Stimulated activated CD8-positive, alpha-beta memory T cell treated with anti-CD3 and anti-CD28 coated beads, Interleukin-2, amount 100 ng/mL, for 1 hour (primary cell): ENCODE data around the gene ZC3H18.

Experiments
- DNase-seq, 2 donors: peaks; one replicate each; pipeline ENCODE4 v3.0.0-alpha.2; 2020; ENCODE audit warnings: low read depth in 2 of 2

ZC3H18 gene

DNA sequence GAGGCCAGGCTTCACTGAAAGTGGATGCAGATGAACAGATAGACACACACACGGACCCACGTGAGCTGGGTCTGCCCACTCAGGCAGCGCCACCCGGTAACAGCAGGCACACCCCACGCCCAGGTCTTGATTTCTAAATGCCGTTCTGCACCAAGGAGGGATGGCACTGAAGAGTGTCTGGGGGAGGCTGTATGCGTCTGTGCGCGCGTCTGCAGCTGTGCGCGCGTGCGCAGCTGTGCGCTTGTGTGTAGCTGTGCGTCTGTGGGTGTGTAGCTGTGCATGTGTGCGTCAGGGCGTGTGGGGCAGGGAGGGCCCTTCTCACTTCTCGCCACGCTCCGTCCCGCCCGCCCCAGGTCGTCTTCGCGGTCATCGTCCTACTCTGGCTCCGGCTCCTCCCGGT, 52.7 kb downstream of the ZC3H18 start:
- no peak for DNase-seq

DNA sequence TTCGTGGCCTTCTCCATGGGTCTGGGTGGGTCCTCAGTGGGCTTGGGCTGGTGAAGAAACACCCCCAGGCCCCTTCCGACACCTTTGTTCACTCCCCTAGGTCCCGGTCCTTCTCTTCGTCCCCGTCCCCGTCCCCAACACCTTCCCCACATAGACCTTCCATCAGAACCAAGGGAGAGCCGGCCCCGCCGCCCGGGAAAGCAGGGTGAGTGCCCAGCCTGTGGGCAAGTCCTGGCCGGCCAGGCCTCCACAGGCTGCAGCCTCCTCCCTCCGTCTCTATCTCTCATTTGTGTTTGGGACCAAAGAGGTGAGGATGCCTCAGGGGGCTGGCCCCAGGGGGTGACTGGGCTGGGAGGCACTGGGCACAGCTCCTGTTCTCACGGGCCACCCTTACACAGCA, 53.7 kb downstream of the ZC3H18 start:
- DNase-seq: no peak

DNA sequence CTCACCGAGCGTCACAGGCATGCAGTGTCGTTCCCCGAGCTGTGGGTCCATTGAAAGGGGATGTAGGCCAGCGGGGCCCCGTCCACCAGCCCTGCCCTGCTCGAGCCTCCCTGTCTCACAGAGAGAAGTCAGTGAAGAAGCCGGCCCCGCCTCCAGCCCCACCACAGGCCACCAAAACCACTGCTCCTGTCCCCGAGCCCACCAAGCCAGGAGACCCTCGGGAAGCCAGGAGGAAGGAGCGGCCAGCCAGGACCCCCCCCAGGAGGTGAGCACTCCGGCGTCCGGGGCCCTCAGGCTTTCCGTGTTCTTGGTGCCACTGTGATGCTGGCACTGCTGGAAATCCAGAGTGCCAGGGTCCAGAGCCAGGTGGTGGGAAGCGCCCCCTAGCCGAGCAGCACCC, 54.3 kb downstream of the ZC3H18 start:
- no peak for DNase-seq

DNA sequence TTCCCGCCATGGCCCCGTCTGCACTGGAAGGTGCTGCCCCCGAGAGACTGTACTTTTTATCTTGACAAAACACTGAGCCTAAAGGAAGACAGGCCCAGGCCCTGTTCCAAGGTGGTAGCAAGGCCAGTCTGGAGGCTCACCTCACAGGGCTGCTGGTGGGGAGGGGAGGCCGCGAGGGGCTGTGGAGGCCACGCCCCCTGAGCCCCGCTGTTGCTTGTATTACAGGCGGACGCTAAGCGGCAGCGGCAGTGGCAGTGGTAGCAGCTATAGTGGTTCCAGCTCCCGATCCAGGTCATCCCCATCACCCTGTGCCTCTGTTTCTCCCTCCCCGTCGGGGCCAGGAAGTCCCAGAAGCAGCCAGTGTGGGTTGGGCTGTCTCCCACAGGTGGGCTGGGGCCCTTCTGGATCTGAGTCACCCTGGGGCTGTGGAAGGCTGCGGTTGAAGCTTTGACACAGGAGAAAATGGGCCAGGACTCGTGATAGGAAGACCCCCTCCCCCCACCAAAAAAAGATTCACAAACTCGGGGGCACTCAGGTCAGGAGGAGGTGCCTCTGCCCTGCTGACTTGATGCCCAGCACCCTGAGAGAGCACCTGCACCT, 54.9 kb downstream of the ZC3H18 start:
- no peak for DNase-seq

DNA sequence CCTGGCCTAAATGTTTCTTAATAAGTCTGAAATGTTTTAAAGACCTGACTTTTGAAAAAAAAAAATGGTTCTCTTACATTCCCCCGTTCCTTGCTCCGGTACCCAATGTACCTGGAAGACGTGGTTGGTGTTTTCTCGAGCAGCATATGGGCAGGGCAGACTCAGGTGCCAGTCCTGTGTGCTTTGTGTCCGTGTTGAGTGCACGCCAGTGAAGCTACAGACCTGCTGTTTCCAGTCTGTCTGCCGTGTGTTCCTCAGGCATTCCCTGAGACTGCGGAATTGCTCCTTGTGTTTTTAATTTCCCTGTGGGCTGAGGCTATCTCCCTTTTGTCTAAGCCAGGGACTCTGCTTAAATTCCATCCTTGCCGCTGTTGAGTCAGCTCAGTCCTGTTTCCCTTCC, 56.4 kb downstream of the ZC3H18 start:
- no peak for DNase-seq

DNA sequence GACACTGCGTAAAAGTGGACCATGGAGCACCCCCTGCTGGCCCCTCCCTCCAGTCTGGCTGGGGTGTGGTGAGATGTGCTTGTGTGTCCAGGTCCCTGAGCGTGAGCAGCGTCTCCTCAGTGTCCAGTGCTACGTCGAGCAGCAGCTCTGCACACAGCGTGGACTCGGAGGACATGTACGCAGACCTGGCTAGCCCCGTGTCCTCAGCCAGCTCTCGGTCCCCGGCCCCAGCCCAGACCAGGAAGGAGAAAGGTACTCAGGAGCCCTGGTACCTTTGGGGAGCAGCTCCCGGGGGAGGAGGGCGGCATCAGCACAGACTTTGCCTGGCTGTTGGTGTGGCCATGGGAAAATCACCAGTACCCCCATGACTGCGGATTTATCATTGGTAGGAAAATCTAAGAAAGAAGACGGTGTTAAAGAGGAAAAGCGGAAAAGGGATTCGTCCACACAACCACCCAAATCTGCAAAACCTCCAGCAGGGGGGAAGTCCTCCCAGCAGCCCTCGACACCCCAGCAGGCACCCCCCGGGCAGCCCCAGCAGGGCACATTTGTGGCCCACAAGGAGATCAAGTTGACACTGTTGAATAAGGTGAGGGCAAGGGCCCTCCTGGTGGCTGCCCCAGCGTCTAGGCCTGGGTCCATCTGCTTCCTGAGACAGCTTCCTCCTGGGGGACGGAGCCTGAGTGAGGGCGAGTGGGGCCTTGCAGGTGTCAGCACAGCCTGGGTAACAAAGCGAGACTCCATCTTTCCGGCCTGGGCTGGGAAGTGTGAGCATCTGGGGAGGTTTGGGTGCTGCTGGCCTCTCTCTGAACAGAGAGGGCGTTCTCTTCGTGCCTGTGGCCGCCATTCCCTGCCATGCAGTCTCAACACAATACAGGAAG, 57.6 kb downstream of the ZC3H18 start:
- no peak for DNase-seq

DNA sequence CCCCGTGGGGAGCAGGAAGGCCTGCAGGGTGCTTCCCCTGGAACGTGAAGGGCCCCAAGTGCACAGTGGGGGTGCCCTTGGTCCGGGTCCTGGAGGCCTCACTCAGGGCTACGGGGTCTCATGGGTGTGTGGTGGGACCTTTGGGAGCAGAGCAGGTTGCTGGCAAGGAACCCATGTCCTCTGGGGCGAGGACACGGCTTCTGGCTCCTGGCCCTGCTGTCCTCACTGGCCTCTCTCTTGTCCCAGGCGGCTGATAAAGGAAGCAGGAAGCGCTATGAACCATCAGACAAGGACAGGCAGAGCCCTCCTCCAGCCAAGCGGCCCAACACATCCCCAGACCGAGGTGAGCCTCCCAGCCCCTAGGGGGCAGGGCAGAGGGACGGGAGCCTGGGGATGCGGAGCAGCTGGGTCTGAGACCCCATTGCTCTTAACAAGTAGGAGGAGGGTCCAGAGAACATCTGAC, 58.3 kb downstream of the ZC3H18 start:
- DNase-seq: no peak

DNA sequence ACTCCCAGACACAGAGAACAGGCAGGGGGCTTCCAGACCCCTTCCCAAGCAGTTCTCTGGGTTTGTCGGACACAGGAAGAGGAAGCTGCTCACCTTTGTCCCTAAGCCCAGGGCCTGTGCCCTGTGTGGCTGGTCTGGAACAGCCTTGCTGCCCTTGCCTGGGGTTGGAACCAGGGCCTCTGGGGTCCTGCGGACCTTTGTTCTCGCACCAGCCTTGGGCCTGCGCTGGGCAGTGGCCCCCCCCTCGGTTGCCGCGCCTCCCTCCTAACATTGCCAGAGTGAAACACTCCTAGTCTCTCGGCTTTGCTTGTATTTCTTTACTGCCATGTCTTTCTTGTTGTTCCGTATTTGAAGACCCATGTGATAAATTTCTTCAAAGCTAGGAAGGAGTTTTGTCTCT, 59.6 kb downstream of the ZC3H18 start:
- DNase-seq: no peak

DNA sequence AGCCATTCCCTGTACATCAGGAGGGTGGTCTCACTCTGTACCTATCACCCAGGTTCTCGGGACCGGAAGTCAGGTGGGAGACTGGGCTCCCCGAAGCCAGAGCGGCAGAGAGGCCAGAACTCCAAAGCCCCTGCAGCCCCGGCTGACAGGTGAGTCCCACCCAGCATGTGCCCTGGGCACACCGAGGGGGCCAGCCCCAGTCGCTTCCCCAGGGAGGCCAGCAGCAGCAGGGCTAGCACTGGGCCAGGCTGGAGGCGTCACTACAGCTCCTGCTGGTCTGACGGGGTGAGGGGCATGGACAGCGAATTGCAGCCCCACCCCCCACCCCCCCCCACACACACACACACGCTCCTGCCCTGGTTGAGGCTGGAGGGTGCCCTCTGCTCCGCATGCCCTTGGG, 60.2 kb downstream of the ZC3H18 start:
- DNase-seq: no peak

DNA sequence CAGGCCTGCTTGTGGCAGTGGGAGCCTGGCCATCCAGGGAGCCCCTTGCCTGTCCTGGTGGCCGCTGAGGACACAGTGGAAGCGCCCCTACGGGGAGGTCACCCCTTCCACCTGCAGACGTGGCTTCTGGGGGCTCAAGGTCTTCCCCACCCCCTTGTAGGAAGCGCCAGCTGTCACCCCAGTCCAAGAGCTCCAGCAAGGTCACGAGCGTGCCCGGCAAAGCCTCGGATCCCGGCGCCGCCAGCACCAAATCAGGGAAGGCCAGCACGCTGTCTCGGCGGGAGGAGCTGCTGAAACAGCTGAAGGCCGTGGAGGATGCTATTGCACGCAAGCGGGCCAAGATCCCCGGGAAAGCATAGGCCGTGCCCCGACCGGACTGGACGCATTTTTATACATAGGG, 60.7 kb downstream of the ZC3H18 start:
- no peak for DNase-seq

DNA sequence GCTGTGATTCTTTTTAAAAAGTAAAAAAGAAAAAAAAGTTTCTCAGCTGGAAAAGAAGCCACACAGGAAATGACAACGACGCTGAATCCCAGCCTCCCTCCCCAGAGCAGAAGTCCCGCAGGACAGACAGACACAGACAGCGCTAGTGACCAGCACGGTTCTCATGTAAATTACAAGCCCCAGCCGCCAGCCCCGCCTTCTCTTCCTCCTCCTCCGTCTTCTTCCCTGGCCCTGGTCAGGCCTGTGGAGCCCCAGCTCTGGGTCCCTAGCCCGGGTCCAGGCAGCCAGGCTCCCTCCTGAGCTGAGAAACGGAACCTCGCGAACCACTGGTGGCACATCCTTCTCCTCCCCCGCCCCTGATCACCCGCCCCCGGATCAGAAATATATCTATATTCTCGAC, 61.2 kb downstream of the ZC3H18 start:
- DNase-seq: no peak

DNA sequence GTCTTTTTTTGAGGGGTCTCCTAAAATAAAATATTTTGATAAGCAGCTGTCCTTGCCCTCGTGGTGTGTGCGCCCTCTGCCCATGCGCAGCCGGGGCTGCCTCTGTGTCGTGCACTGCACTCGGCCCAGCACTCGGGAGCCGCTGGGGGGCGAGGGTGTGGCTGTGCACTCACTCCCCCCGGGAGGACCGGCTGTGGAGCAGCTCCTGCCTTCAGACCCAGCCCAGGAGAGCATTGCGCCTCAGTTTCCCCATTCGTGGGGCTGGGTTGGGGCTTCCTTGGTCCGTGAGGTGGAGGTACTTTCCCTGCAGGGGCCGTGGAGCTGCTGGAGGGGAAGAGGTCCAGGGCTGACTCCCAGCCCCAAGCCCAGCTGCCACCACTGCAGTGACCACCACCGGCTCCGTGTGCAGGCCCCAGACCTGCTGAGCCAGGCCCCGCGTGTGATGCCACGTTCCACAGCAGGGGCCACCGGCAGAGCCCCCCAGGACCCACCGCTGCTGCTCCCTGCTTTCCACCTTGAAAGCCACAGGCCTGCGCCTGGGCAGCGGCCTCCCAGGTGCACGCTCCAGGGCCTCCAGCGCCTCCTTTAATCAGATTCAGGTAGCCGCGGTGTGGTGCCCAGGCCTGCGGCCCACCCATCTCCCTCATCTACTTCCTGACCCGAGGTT, 61.9 kb downstream of the ZC3H18 start:
- no peak for DNase-seq

DNA sequence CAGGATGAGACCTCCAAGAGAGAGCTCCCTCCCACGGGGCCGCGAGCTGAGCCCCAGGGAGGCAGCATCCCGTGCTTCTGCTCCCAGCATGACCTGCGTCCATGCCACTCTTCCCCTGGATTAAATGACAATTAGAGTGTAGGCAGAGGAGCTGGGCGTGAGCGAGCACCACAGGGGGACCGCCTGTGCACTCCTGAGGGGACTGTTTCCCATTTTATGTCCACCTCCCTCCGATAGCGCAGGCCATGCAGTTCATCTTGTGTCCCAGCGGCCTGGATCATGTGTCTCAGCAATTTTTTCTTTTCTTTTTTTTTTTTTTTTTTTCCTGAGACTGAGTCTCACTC, 62.4 kb downstream of the ZC3H18 start:
- DNase-seq: no peak

DNA sequence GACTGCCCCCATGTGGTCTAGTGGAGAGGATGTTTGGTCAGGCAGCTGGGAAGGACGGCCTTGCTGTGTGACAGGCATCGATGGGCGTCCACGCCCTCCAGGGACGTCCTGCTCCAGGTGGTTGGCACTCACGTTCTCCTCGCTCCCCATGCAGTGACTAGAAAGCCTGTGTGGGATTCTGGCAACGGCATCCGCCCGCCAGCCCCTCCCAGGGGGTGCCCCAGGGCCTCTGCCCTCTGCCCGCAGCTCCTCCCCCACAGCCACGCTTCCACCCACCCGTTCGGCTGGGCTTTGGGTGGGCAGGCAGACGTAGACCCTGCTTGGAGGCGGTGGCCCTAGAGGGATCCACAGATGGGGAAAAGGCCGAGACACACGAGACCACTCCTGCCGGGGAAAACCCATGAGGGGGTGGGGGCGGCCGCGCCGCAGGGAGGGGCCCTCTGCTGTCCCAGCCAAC, 63.5 kb downstream of the ZC3H18 start:
- peak in 1 of 2 donors; percentile 30 for DNase-seq

DNA sequence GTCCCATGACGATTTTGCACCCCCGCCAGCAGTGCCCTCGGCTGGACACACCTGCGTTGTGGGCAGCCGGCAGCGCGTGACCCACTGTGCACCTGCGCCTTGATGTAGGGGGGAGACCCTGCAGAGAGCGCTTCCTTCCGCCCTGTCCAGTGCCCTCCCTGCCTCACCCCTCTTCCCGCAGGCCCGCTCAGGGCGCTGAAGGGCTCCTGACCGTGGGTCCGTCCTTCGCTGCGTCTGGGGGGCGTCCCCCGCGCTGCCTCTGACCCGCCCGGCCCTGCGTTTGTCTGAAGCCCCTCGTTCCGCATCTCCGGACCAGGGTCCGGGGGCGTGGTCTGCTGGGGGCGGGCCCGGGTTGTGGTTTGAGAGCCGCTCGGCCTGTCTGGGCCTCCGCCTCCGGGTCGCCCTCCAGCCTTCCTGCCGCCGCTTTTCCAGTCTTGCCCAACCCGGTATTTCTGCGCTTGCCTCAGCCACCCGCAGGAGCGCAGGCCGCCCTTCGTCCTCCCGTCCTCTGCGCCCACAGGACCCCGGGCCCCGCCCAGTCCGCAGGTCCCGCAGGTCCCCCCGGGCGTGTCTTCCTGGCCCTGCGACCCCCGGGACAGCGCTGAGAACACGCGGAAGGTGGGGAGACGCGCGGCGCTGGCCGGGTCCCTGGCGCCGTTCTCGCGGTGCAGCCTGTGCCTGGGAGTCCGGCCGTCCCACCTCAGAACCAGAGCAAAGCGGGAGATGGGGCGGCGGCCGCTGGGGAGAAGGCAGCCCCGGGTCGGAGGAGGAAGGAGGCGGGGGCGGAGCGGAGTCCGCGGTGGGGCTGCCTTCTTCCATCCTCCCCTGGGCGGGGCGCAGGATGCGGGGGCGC, 64.2 kb downstream of the ZC3H18 start:
- peak; percentile 33 to 41 for DNase-seq

DNA sequence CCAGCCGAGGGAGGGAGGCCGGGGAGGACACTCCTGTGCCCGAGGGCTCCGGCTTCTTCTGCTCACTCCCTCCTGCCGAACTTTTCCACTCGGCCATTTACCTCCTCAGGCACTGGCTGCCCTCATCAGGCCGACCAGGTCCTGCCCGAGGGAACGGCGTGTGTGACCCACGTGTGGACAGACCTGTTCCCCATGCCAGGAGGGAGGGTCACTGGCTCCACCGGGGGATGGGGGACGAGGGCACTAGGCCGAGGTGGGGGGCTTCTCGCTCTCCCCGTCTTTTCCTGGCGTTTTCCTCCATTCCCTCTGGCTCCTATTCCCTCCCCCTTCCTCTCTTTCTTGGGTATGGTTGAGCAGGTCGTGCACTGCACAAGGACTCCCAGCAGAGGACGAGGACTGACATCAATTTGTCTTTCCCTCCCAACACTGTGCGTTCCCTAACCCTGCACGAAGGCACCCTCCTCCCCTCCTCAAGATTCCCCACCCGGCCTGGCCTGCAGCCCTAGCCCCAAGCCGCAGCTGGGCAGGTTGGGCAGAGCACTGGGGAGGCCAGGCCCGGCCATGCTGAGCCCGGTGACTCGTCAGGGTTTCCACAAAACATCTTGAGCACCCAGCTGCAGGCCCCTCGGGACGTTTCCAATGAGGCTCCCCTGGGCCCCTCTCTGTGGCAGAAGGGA, 64.9 kb downstream of the ZC3H18 start:
- no peak for DNase-seq

DNA sequence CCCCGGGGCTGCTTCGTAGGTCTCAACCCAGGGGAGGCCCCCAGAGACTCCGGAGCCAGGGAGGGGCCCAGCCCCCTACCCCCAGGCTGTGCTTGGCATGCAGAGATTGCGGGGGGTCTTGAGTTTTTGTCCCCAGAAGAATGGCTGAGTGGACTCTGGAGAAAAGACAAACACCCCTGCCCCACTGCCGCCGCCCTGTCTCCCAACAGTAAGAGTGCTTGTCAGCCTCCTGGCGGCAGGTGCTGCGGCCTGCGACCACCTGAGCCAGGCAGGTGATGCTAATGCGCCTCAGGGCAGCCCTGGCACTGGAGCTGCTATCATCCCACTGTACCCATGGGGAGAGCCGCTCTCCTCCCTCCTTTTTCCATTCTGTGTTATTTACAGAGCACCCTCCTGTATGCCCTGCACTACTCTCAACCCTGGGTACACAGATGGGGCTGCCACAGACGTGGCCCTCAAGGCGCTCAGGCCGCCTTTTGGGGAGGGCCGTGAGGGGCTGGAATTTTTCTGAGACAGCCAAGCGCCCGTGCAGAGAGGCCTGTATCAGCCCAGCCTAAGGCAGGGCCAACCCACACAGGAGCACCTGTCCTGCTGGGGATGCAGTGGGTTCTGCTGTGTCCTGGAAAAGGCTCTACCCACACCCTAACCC, 65.6 kb downstream of the ZC3H18 start:
- DNase-seq: no peak

DNA sequence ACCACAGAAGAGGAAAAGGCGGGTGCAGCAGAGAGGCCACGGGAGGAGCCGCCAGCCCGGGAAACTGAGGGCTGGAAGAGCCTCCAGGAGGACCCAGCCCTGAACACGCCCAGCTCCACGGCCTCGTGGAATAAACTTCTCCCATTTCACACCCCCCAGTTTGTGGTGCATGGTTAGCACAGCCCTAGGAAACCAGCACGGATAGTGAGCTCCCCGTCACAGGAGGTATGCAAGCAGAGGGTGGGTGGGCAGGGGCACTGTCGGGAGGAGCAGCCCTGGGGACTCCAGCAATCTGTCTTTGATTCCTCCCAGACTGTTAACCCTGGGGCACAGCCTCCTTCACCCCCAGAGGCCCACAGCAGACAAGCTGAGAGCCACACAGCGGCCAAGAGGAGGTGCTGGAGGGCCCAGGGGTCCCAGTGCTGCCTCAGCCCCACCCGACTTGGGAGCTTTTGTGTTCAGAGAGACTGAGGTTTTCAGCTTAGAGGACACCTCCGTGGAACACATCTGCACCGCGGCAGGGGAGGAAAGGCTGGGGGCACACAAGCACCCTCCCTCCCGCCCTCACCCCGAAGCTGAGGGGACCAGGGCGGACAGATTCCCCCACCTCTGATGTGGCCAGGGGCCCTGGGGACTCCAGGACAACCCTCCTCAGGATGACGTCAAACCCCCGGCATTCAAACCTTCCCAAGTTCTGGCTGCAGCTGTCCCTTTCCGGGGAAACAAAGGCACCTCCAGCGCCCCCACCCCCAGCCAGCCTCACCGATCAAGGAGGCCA, 66.5 kb downstream of the ZC3H18 start:
- no peak for DNase-seq

DNA sequence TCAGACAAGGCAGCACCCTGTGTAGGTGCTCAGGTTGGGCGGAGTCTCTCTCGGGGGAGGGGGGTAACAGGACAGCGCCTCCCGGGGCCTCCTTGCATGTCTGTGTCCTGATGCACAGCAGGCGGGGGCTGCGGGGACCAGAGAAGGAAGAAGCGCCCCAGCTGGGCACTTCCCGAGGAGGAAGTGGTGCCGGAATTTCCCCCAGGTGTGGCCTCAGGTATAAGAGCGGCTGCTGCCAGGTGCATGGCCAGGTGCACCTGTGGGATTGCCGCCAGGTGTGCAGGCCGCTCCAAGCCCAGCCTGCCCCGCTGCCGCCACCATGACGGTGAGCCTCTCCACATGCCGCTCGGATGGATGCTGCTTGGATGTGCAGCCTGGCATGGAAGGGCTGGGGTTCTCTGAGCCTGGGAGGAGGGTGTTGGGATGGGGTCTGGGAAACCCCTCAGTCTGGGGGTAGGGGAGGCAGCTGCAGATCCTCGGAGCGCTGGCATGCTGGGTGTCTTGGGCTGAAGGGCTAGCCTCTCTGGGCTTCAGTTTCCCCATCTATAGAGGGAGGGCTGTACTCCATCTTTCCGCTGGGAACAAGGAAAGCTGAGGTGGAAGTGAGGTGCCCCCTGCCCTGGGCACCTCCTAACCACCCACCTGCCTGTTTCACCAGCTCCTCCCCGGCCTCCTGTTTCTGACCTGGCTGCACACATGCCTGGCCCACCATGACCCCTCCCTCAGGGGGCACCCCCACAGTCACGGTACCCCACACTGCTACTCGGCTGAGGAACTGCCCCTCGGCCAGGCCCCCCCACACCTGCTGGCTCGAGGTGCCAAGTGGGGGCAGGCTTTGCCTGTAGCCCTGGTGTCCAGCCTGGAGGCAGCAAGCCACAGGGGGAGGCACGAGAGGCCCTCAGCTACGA, 68.4 kb downstream of the ZC3H18 start, which contains the start of gene IL17C:
TSS of gene IL17C (plus strand) at position 250 of the 908 bp plus-strand sequence. CDS start at position 320, 70 bp downstream.
- DNase-seq: no peak
